Measurements from ENCODE around the gene SOX13.

The SOX13 gene

GRCh38 chr1:204062106-204062505 is 10.8 kb upstream of the SOX13 start:
- no peak for DNase-seq (ENCODE audit: low spot score)

- DNase-seq (ENCODE audit: low spot score), result no peak
Observed at GRCh38 chr1:204065174-204065985, 7.5 kb upstream of the SOX13 start.

- DNase-seq (ENCODE audit: low spot score), result no peak
Observed at GRCh38 chr1:204065986-204066300, 7.0 kb upstream of the SOX13 start.

- no peak for DNase-seq (ENCODE audit: low spot score)
Observed at GRCh38 chr1:204067935-204068334, 5.0 kb upstream of the SOX13 start.

- DNase-seq (ENCODE audit: low spot score), result no peak
Observed at GRCh38 chr1:204069887-204070286, 3.0 kb upstream of the SOX13 start.

- DNase-seq (ENCODE audit: low spot score), result no peak
Observed at GRCh38 chr1:204070895-204071294, 2.0 kb upstream of the SOX13 start.

GRCh38 chr1:204073837-204074273 is 940 bp downstream of the SOX13 start:
- peak; percentile 28 for DNase-seq (ENCODE audit: low spot score)

- peak; percentile 67 for DNase-seq (ENCODE audit: low spot score)
Observed at GRCh38 chr1:204074274-204075138, 1.6 kb downstream of the SOX13 start.

GRCh38 chr1:204075139-204075521 is 2.2 kb downstream of the SOX13 start:
- peak; percentile 49 for DNase-seq (ENCODE audit: low spot score)

- no peak for DNase-seq (ENCODE audit: low spot score)
Observed at GRCh38 chr1:204075890-204076846, 3.3 kb downstream of the SOX13 start.

- no peak for DNase-seq (ENCODE audit: low spot score)
Observed at GRCh38 chr1:204076891-204077290, 4.0 kb downstream of the SOX13 start.

GRCh38 chr1:204077979-204078696 is 5.2 kb downstream of the SOX13 start:
- peak; percentile 72 for DNase-seq (ENCODE audit: low spot score)

- DNase-seq (ENCODE audit: low spot score), result no peak
Observed at GRCh38 chr1:204079608-204079999, 6.7 kb downstream of the SOX13 start.

GRCh38 chr1:204080163-204080903 is 7.4 kb downstream of the SOX13 start:
- peak; percentile 92 for DNase-seq (ENCODE audit: low spot score)

- DNase-seq (ENCODE audit: low spot score), result no peak
Observed at GRCh38 chr1:204081164-204081790, 8.4 kb downstream of the SOX13 start.

- no peak for DNase-seq (ENCODE audit: low spot score)
Observed at GRCh38 chr1:204081791-204082513, 9.0 kb downstream of the SOX13 start.

- no peak for DNase-seq (ENCODE audit: low spot score)
Observed at GRCh38 chr1:204083491-204083890, 10.6 kb downstream of the SOX13 start.

- DNase-seq (ENCODE audit: low spot score), result no peak
Observed at GRCh38 chr1:204084247-204084772, 11.4 kb downstream of the SOX13 start.

GRCh38 chr1:204085876-204086275 is 13.0 kb downstream of the SOX13 start:
- DNase-seq (ENCODE audit: low spot score), result no peak

Data from HuH-7.5 (cell line).